ENCODE results near the gene HIP1. TPM values are rescaled to one million over a fixed set of nuclear protein-coding genes. Genes with fewer than 3 reads are reported as not detected.
A peak's percentile ranks its signal among the peaks of the same experiment; 100 is the strongest.

HIP1 gene
- total and polyA plus RNA-seq, 2 of the 13 experiments (the other 11 are each of a cell fraction or from before 2014, with no cell fraction given): 4.5 to 6.2 TPM

GRCh38 chr7:75688200-75689136, 50.3 kb downstream of the HIP1 start (continued):
- TF ChIP-seq CEBPZ (IDR thresholded peaks at IDR 0.05; ENCODE audit: low read length) (no peak), ZNF44 (CRISPR knock-in tag; IDR thresholded peaks at IDR 0.05) (no peak), HDAC6 (IDR thresholded peaks at IDR 0.05; ENCODE audit: low read depth, low read length) (no peak), ZNF512B (CRISPR knock-in tag; IDR thresholded peaks at IDR 0.05; ENCODE audit: borderline replicate concordance) (no peak), CCDC6 (CRISPR knock-in tag; IDR thresholded peaks at IDR 0.05) (no peak; the same call in 1 of the 2 replicates), ZNF616 (CRISPR knock-in tag; IDR thresholded peaks at IDR 0.05; ENCODE audit: low read depth) (no peak), ZNF232 (CRISPR knock-in tag; IDR thresholded peaks at IDR 0.05; ENCODE audit: borderline replicate concordance) (peak; percentile 25; the same call in 1 of the 2 replicates), ZNF768 (CRISPR knock-in tag; IDR thresholded peaks at IDR 0.05) (no peak), ZBTB38 (CRISPR knock-in tag; IDR thresholded peaks at IDR 0.05) (peak; percentile 71), TMF1 (CRISPR knock-in tag; IDR thresholded peaks at IDR 0.05; ENCODE audit: low read depth) (no peak), SKI (IDR thresholded peaks at IDR 0.05; ENCODE audit: partially characterized antibody) (no peak), HNF4G (IDR thresholded peaks at IDR 0.05; ENCODE audit: borderline replicate concordance, low read depth, low read length) (peak; percentile 84), HNF4G (CRISPR knock-in tag; IDR thresholded peaks at IDR 0.05; ENCODE audit: borderline replicate concordance, low read depth) (peak; percentile 89; the same call in 1 of the 2 replicates), GATAD1 (CRISPR knock-in tag; IDR thresholded peaks at IDR 0.05) (peak; percentile 54; the same call in 1 of the 2 replicates), PLSCR1 (CRISPR knock-in tag; IDR thresholded peaks at IDR 0.05; ENCODE audit: borderline replicate concordance) (no peak)
- TF ChIP-seq, protein P1, sequence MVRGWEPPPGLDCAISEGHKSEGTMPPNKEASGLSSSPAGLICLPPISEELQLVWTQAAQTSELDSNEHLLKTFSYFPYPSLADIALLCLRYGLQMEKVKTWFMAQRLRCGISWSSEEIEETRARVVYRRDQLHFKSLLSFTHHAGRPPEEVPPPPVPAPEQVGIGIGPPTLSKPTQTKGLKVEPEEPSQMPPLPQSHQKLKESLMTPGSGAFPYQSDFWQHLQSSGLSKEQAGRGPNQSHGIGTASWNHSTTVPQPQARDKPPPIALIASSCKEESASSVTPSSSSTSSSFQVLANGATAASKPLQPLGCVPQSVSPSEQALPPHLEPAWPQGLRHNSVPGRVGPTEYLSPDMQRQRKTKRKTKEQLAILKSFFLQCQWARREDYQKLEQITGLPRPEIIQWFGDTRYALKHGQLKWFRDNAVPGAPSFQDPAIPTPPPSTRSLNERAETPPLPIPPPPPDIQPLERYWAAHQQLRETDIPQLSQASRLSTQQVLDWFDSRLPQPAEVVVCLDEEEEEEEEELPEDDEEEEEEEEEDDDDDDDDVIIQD (CRISPR knock-in tag; IDR thresholded peaks at IDR 0.05; ENCODE audit: low read depth): peak; percentile 62; the same call in 1 of the 2 replicates

All from HepG2 (cell line).